ENCODE results near the gene DUSP3. TPM values are rescaled to one million over a fixed set of nuclear protein-coding genes. Genes with fewer than 3 reads are reported as not detected.

Gene DUSP3
- total RNA-seq, 1 donor from 2014 or later: 54.6 TPM

DNA sequence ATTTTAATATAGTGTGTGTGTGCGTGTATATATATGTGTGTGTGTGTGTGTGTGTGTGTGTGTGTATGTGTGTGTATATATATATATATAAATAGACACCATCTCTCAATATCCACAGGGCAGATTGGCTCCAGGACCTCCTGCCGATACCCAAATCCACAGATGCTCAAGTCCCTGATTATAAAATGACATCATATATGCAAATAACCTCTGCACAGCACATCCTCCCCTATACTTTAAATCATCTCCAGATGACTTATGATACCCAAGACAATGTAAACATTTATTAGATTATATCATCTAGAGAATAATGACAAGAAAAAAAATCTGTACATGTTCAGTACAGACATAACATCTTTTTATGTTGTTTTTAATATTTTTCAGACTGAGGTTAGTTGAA, 7.8 kb downstream of the DUSP3 start:
- Mint-ChIP-seq H3K27me3 (ENCODE audit: unreplicated experiment) (no peaks in the 10 kb centered on the region), H3K4me1 (ENCODE audit: low read depth, unreplicated experiment) (no peaks in the 10 kb centered on the region), H3K9me3 (ENCODE audit: unreplicated experiment) (peaks cover 2% of the 10 kb centered on the region), H3K36me3 (ENCODE audit: unreplicated experiment) (no peaks in the 10 kb centered on the region), H3K27ac (ENCODE audit: unreplicated experiment) (no peak overlapping the region), H3K4me3 (ENCODE audit: unreplicated experiment) (no peak overlapping the region)
- TF ChIP-seq CTCF (IDR thresholded peaks at IDR 0.05; ENCODE audit: partially characterized antibody, unreplicated experiment): no peak
- no peak for DNase-seq

GRCh38 chr17:43769859-43770258, 8.9 kb downstream of the DUSP3 start:
- H3K4me3 Mint-ChIP-seq (ENCODE audit: unreplicated experiment): no peak overlapping the region
- H3K4me1 Mint-ChIP-seq (ENCODE audit: low read depth, unreplicated experiment): no peaks in the 10 kb centered on the region
- H3K27me3 Mint-ChIP-seq (ENCODE audit: unreplicated experiment): no peaks in the 10 kb centered on the region
- peaks cover 2% of the 10 kb centered on the region for H3K9me3 Mint-ChIP-seq (ENCODE audit: unreplicated experiment)
- no peak for DNase-seq
- no peak overlapping the region for H3K27ac Mint-ChIP-seq (ENCODE audit: unreplicated experiment)
- no peaks in the 10 kb centered on the region for H3K36me3 Mint-ChIP-seq (ENCODE audit: unreplicated experiment)
- TF ChIP-seq CTCF (IDR thresholded peaks at IDR 0.05; ENCODE audit: partially characterized antibody, unreplicated experiment): no peak

- Mint-ChIP-seq H3K4me1 (ENCODE audit: low read depth, unreplicated experiment) (no peaks in the 10 kb centered on the region), H3K27ac (ENCODE audit: unreplicated experiment) (no peak overlapping the region), H3K36me3 (ENCODE audit: unreplicated experiment) (no peaks in the 10 kb centered on the region), H3K4me3 (ENCODE audit: unreplicated experiment) (no peak overlapping the region), H3K27me3 (ENCODE audit: unreplicated experiment) (no peaks in the 10 kb centered on the region), H3K9me3 (ENCODE audit: unreplicated experiment) (no peaks in the 10 kb centered on the region)
- no peak for TF ChIP-seq CTCF (IDR thresholded peaks at IDR 0.05; ENCODE audit: partially characterized antibody, unreplicated experiment)
- no peak for DNase-seq
Observed at GRCh38 chr17:43769426-43769825, 9.4 kb downstream of the DUSP3 start.

GRCh38 chr17:43768943-43769342, 9.8 kb downstream of the DUSP3 start:
- no peaks in the 10 kb centered on the region for H3K9me3 Mint-ChIP-seq (ENCODE audit: unreplicated experiment)
- H3K4me1 Mint-ChIP-seq (ENCODE audit: low read depth, unreplicated experiment): no peaks in the 10 kb centered on the region
- no peaks in the 10 kb centered on the region for H3K27me3 Mint-ChIP-seq (ENCODE audit: unreplicated experiment)
- no peak for TF ChIP-seq CTCF (IDR thresholded peaks at IDR 0.05; ENCODE audit: partially characterized antibody, unreplicated experiment)
- H3K27ac Mint-ChIP-seq (ENCODE audit: unreplicated experiment): no peak overlapping the region
- no peak overlapping the region for H3K4me3 Mint-ChIP-seq (ENCODE audit: unreplicated experiment)
- DNase-seq: no peak
- no peaks in the 10 kb centered on the region for H3K36me3 Mint-ChIP-seq (ENCODE audit: unreplicated experiment)

DNA sequence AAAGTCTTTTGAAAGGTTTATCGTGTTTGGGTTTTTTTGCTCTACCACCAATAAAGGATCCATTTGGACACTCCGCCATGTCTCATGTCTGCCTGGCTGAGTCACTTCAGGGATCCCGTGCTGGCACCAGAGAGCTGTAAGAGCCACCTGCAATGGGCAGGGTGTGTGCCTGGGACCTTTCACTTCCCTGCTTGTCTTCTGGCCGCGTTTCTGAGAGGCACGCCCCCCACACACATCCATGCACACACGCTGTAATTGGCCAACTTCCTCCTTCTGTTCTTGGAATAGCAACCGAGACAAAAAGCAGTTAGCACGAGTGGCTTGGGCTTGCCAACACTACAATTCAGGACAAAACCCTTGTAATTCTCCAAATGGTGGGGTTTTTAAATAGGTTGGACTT, 10.4 kb downstream of the DUSP3 start:
- H3K4me1 Mint-ChIP-seq (ENCODE audit: low read depth, unreplicated experiment): no peaks in the 10 kb centered on the region
- H3K4me3 Mint-ChIP-seq (ENCODE audit: unreplicated experiment): no peak overlapping the region
- H3K27me3 Mint-ChIP-seq (ENCODE audit: unreplicated experiment): no peaks in the 10 kb centered on the region
- TF ChIP-seq CTCF (IDR thresholded peaks at IDR 0.05; ENCODE audit: partially characterized antibody, unreplicated experiment): no peak
- no peaks in the 10 kb centered on the region for H3K9me3 Mint-ChIP-seq (ENCODE audit: unreplicated experiment)
- DNase-seq: no peak
- no peaks in the 10 kb centered on the region for H3K36me3 Mint-ChIP-seq (ENCODE audit: unreplicated experiment)
- no peak overlapping the region for H3K27ac Mint-ChIP-seq (ENCODE audit: unreplicated experiment)
